A375 (cell line): Measurements from ENCODE around the gene ERRFI1. TPM values are rescaled to one million over a fixed set of nuclear protein-coding genes. Genes with fewer than 3 reads are reported as not detected.

Experiments used
- small RNA-seq: library from RNA; depleted of rRNA; stranded (forward); fragments of <200 nt; gene quantifications from one replicate; pipeline ENCODE3, GENCODE V24; 2014
- total RNA-seq: library from RNA; depleted of rRNA; stranded (reverse); fragments of >200 nt; shearing (Covaris generic); gene quantifications from 2 replicates; pipeline ENCODE4 v1.2.3, GENCODE V29; 2014; rRNA removed

The ERRFI1 gene
- 153 and 200 TPM in 2 replicates for total RNA-seq

GRCh38 chr1:8026153-8026975 lies at the start of gene ERRFI1:
Gene ERRFI1, minus strand, starts transcription at chr1:8026309. Its CDS starts 10,690 bp downstream, at chr1:8015619.

Small RNA genes within 50 kb of the gene (small RNA-seq; reads per million reads assigned to genes)
- gene RF00019 = not detected

Other genes starting within 250 kb of the ERRFI1 start
- 1.3 and 2.4 TPM in 2 replicates for gene PER3, start 242.0 kb downstream of the ERRFI1 start, total RNA-seq
- gene UTS2, start 173.2 kb downstream of the ERRFI1 start, total RNA-seq = not detected in 2 replicates
- 0.04 and 0.29 TPM in 2 replicates for gene TNFRSF9, start 85.5 kb downstream of the ERRFI1 start, total RNA-seq
- 397 and 408 TPM in 2 replicates for gene PARK7, start 64.6 kb downstream of the ERRFI1 start, total RNA-seq